HFF-Myc (cell line): ENCODE data around the gene GXYLT1.

ENCODE experiments used
- DNase-seq: peaks from one replicate; pipeline ENCODE4 v3.0.0-alpha.2; 2011; ENCODE audit warnings: low read depth; ENCODE audit errors: extremely low read depth
- H3K4me3 ChIP-seq: replicated peaks from 2 replicates; pipeline ENCODE4 v1.5.1; 2011; ENCODE audit warnings: low read depth, mild to moderate bottlenecking, control low read depth, low read length
- CTCF ChIP-seq: IDR thresholded peaks from 2 replicates; pipeline ENCODE4 v1.5.1; 2012; ENCODE audit warnings: mild to moderate bottlenecking, low read depth, low read length, control low read depth; ENCODE audit errors: missing control alignments

The GXYLT1 gene

GRCh38 chr12:42135259-42135814 is 9.3 kb downstream of the GXYLT1 start:
- H3K4me3 ChIP-seq, result no peak overlapping the region
- no peak for TF ChIP-seq CTCF
- no peak for DNase-seq

- DNase-seq, result no peak
- H3K4me3 ChIP-seq, result no peak overlapping the region
- no peak for TF ChIP-seq CTCF
Measured at GRCh38 chr12:42130672-42131402, 13.8 kb downstream of the GXYLT1 start.

GRCh38 chr12:42129595-42130204 is 15.0 kb downstream of the GXYLT1 start:
- no peak overlapping the region for H3K4me3 ChIP-seq
- peak; percentile 67 for TF ChIP-seq CTCF
- peak; percentile 56 for DNase-seq

GRCh38 chr12:42128888-42129287 is 15.8 kb downstream of the GXYLT1 start:
- no peak overlapping the region for H3K4me3 ChIP-seq
- no peak for DNase-seq
- TF ChIP-seq CTCF, result no peak

- H3K4me3 ChIP-seq, result no peak overlapping the region
- TF ChIP-seq CTCF, result no peak
- no peak for DNase-seq
Measured at GRCh38 chr12:42128327-42128726, 16.3 kb downstream of the GXYLT1 start.

GRCh38 chr12:42126963-42127362 is 17.7 kb downstream of the GXYLT1 start:
- H3K4me3 ChIP-seq, result no peak overlapping the region
- no peak for TF ChIP-seq CTCF
- DNase-seq, result no peak
